GM19372 (cell line): ENCODE results near the gene KLF15.
A peak's percentile ranks its signal among the peaks of the same experiment; 100 is the strongest.

Source experiments
- ATAC-seq: cut with Tn5 transposase; IDR thresholded peaks from one replicate; pipeline ENCODE4 v1.9.1; 2021; ENCODE audit warnings: mild to moderate bottlenecking, low read depth, moderate library complexity; ENCODE audit not compliant: unreplicated experiment

Gene KLF15

DNA sequence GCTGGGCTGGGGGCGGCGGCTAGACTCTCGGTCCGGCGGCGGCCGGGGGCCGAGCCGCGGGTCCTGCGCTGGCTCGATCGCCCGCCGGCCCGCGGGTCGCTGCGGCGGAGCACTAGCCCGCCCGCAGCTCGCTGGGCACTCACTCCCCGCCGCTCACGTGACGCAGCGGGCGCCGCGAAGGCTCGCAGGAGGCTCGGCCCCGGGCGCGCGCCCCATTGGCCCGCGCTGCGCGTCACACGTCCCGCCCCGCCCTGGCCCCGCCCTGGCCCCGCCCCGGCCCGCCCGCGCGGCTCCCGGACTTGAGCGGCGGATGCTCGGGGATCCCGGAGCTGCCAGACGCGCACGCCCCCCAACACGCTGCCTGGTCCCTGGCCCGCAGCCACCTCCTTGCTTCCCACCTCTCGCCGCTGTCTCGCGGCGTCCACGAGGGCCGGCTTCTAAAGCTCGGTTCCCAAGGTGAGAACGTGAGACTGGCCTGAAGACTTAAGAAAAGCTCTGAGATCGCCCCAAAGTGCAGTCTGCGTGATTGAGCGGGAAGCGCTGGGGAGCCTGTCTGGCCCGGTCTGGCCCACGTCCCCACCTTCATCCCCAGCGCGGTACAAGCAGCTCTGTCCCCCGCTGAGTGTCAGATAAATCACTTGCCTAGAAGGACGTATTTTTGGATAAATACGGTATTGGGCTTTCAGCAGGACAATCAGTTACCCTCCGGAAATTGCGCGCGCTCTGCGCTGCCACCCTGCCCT, at the start of gene KLF15:
Gene KLF15 (minus strand): TSS at position 114 of the 743 bp plus-strand sequence. CDS start 4,486 bp downstream, outside the sequence.
- ATAC-seq: peak; percentile 86

DNA sequence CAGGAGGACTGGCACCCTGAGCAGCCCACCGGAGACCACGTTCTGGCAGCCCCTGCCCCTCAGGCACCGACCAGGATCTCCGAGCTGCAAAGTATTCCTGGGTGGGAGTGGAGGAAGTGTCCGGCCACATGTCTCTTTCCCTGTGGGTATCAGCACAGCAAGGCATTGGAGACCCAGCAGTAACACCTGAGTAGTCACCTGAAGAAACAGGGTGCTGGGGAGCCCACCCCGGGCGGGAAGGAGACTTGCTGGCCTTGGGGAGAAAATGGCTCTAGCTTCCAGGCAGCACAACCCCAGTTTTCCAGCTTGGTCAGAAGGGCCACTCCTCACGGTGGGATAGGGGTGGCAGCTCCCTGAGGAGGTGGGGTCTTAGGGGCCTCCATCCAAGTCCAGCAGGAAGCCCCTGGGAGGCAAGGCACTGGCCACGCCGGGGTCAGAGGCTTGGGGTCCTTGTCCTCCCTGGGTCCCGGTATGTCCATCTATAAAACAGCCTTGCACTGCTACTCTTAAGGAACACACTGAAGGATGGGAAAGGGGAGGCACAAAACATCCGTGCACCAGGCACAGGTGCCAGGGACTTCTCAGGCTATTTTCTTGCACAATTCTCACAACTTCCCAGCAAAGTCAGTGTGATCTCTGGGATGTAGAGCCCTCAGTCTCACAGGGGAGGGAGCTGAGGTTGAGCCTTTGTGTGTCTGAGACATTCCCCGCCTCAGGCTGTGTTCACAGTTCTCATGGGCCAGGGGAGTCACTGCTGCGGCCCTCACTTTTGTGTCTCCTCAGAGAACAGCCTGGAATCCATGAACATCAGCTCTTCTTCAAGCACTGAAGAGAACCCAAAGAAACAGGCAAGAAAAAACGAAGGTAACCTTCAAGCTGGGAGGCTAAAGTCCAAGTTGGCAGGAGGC, 49.4 kb upstream of the KLF15 start:
- no peak for ATAC-seq

DNA sequence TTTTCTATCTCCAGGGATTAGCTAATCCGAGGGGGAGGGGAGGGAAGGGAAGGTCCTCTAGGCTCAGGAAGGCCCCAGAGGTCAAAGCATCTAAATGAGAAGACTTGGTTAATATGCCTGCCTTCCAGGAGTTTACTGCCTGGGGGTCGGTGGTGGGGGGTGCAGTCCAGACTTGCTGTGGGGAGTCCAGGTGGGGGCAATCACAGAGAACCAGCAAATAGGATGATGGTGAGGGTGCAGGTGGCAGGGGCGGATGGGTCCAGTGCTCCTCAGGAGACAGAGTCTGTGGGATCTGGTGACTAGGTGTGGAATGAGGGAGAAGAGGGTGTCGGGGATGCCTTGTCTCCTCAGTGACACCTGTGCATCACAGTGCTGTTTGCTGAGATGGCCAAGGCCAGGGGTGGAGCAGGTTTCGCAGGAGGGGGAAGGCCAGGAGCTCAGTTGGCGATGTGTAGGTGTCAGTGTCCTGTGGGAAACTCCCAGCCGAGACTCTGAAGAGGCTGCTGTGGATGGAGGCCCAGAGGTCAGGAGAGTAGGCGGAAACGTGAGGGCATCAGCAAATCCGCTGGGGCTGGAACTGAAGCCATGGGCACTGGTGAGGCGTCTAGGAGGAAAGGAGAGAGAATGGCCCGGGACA, 45.6 kb upstream of the KLF15 start:
- ATAC-seq: no peak

DNA sequence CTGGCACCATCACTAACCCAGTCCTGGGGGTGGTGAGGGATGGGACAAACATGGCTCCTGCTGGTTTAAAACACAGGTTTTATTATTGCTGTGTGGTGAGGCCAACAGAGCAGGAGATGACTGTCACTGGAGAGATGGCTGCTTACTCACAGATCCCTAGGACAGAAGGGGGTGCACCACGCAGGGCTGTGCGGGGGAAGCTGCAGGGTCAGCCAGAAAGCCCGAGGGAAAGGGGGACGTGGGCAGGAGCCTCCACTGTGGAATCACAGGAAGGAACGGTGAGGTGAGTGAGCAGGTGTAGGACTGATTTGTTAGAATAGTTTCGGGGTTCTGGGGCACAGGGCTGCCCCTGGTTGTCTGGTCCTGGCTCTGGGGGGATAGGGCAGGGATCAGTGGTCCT, 45.0 kb upstream of the KLF15 start:
- ATAC-seq: no peak

DNA sequence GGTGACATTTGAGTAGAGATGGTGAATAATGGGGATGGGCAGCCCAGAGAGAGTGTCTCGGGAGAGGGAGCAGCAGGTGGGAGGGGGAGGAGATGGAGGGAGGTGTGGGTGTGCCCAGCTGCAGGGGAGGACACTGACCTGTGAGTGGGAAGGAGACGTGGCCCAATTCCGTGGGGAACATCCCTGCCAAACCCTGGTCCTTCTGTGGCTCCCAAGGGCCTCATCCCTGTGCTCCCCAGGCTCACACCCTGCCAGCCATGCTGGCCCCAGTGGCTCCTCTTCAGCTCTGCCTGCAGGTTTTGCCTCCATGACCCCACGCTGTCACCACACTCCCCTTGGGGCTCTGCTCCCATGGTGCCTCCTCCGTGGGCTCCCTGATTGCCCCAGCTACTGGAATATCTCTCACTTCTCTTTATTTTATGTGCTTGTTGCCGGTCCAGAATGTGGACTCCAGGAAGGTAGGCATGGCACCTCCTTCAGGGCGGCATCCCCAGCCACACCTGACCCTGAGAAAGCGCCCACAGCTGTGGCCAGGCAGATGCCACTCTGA, 44.5 kb upstream of the KLF15 start:
- ATAC-seq: no peak

DNA sequence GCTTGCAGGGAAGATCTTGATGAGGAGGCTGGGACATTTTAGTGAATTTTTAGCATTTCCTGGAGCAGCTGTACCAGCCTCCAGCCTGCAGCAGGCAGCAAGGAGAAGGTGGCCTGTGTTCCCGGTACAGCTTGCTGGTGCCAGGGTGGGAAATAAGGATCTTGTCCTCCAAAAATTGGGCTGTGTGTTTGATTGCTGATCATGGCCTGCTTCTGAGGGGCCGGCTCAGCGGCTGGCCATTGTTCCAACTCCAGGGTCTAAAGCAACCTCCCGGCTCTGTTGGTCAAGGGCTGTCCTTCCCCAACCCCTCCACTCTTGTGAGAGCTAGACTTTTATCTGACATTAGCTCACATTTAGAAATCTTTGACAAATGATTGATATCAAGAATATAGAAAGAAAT, 42.5 kb upstream of the KLF15 start:
- no peak for ATAC-seq

DNA sequence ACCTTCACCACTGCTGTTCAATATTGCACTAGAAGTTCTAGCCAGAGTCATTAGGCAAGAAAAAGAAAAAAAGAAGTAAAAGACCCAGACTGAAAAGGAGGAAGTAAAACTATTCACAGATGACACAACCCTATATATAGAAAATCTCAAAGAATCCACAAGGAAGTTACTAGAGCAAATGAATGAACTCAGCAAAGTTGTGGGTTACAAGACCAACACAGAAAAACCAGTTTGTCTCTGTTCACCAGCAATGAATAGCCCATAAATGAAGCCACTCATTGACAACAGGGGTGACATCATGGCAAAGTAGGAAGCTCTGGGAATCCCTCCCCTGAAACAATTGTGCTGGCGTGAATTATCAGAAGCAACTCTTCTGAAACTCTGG, 42.1 kb upstream of the KLF15 start:
- ATAC-seq: no peak

DNA sequence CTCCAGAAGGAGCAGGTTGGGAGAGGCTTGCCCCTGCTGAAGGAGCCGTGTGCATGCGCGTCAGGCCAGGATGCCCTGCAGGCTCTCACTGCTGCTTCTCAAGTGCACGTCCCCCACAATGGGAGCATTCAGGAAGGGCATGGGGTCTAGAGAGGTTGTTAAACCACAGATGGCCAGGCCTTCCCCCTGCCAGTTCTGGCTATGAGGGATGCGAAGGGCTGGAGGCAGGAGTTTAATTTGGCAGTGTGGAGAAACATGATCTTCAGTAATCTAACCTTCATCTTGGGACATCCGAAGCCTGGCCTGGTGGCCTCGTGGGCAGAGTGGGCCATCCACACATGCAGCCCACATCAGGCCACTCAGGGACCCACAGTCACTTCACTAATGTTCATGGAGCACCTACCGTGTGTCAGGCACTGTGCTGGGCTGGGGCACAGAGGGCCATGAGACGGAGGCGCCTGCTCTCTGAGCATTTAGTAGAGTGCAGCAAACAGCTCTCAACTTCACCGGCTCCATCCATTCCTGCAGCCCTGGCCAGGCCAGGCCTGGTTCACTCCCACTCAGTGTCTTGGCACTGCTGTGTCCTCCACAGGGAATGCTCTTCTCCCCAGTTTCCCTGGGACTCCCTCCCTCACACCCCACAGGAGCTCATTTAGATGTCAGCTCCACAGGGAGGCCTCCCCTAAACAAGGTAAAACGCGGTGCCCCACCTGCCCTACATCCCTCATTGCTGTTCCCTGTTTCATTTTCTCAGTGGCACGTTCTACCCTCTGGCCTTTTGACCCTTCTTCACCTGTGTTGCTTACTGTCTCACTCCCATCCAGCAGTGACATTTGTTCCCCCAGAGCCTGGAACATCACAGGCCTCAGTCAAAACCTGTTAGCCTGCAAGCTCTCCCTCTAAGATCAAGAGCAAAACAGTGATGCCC, 41.5 kb upstream of the KLF15 start:
- ATAC-seq: no peak

DNA sequence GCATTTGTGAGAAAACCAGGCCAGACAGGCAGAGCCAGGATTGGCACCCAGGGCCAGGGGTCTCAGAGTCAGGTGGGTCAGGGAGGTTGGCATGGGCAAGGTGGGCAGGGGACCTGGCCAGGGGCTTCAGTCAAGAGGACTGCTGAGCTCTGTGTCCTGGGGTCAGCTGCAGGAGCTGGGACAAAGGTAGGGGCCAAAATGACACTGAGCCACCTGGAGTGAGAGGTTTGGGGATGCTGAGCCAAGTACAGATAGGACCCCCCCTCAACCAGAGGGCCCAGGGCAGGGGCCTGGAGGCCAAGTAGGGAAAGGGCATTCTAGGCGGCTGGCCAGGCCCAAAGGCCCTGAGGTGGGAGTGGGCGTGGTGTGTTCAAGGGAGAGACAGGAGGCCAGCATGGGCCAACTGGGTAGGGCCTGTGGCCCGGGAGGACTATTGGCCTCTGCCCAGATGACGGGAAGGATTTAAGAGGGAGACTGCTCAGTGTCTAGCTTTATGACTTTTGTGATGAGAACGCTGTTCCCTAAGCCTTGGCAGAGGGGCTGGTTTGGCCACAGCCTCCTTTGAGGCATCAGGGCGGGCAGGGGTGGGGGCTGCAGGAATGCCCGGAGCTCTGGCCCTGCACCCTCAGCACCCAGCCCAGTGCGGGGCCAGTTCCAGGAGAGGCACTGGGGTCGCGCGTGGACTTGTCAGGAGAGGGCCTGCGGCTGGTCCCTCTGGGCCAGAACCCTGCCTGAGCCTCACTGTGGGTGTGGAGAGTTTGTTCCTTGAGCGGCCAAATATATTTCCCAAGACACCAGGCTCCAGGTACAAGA, 40.6 kb upstream of the KLF15 start:
- ATAC-seq: no peak

DNA sequence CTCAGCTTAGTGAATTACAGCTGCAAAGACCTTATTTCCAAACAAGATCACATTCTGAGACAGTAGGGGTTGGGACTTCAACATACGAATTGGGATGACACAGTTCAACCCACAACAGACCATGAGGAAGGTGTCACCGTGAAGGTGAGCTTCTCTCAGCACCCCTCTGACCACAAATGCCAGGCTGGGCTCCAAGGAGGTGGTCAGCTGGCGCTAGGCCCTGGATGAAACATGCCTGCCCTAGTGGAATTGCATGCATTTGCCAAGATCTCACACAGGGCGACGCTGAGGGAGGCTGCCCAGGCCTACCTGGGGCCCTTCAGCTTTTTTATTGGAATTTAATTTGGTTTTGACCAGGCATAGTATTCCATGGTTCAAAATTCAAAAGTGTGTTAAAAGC, 39.3 kb upstream of the KLF15 start:
- no peak for ATAC-seq

DNA sequence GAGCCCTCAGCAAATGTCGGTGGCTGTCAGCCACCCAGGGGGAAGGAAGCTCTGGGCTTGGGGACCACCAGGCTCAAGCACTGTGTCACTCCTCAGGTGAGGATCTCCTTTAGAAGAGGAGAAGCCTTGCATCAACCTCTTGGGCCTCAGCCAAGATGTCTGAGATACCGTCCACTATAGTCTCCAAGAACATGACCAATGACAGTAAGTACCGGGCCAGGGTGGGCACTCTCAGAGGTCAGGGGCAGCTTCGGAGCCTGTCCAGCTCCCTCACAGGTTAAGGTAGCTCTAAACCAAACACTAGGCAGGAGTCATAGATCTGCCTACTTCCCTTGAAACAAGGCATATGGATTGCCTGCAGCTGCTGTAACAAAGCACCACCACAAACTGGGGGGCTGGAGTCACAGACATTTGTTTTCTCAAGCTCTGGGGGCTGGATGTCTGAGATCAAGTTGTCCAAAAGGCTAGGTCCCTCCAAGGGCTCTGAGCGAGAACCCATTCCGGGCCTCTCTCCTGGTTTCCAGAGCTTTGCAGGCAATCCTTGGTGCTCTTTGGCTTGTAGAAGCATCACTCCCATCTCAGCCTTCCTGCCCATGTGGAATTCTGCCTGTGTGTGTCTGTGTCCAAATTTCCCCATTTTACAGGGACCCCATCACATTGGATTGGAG, 38.8 kb upstream of the KLF15 start:
- no peak for ATAC-seq

DNA sequence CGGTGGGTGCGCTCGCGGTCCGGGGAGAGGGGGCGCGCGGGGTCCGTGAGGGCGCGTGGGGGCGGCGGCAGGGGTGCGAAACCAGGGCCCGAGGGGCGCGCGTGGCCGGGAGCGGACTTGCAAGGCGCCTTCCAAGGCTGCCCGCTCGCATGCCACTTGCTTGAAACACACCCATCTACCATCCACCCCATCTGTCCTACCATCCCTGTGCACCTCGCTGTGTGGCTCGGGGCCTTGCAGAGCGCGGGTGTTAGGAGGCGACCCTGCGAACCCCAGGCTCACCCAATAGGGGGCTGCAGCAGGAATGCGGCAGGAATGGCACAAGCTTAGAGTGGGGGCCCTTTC, 37.7 kb upstream of the KLF15 start:
- ATAC-seq: no peak

DNA sequence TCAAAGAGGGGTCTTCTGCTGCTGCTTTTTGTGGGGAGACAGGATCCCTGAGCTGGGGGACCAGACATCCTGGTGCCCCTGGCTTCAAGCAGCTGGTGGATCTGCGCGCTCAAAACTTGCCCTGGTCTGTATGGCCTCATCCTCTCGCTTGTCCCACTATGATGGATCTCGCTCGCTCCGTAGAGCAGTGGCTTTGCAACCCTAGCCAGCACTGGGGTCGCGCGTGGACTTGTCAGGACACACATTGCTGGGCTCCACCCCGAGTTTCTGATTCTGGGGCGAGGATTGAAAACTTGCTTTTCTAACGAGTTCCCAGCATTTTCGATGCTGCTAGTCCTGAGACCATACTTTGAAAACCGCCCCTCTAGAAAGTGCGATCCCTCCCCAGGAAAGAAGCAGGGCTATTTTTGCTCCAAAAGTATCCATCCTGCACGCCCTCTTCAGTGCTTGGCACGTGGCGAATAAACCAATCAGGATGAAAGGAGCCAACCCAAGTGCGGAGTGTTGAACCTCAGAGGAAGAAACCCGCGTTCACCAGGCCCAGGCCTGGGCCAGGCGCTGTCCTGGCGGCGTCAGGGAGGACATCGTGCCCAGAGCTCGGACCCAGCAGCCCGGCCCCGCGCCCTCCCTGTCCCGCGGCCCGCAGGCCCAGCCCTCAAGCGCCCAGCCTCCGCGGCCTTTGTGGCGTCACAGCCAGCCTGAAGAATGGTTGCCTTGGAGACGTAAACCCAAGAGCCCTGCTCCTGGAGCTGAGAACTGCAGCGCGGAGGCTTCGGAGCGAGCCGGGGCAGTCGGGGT, 37.2 kb upstream of the KLF15 start, which contains the start of gene CFAP100:
Gene CFAP100 (plus strand): TSS at position 731 of the 798 bp plus-strand sequence. CDS start 1,092 bp downstream, outside the sequence.
- ATAC-seq: no peak

DNA sequence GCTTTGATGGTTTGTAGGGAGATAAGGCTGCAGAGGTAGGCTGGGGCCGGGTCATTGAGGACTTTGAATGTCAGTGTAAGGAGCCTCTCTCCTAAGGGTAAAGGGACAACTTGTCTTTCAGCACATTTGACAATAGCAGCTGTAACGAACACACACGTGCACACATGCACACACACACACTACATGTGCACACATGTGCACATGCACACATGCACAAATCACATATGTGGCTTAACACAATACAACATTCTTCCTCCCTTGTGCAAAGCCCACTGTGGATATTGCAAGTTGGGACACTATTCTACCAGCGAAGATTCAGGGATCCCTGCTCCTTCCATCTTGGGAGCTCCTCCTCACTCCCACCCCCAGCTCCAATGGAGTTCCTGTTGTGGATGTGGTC, 36.4 kb upstream of the KLF15 start:
- no peak for ATAC-seq

DNA sequence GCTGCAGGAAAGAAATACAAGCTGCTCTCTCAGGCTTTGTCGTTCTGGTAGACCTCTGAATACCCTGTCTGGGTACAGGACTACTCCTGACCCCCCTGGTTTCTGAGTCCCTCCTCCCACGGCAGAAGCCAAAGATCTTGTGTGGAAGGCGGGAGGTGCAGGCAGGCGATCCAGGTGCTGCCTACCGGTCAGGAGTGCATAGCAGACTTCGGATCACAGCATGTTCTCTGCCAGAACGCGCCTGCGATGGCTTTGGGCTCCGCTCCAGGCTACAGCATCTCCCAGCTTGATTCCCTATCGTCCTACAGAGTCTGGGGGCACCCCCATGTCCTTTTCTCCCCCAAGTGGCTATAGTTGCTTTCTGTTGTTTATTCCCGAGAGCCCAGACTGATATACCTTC, 35.0 kb upstream of the KLF15 start:
- no peak for ATAC-seq

DNA sequence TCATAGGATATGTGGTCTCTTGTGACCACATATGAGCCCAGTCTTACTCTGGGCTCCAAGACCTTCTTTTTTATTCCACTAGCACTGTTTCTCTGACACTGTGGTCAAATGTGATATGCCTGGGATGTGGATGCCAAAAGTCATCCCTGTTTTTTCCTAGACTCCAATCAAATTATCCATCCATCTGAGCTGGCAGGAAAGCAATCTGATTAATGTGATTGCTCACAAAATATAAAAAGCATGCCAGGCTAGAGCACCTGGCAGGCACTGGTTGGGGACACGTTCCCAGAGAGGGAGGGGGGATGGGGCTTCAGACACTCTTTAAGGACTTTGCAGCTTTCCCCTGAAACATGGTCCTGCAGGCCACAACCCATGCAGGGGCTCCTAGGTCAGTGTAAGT, 34.4 kb upstream of the KLF15 start:
- no peak for ATAC-seq

DNA sequence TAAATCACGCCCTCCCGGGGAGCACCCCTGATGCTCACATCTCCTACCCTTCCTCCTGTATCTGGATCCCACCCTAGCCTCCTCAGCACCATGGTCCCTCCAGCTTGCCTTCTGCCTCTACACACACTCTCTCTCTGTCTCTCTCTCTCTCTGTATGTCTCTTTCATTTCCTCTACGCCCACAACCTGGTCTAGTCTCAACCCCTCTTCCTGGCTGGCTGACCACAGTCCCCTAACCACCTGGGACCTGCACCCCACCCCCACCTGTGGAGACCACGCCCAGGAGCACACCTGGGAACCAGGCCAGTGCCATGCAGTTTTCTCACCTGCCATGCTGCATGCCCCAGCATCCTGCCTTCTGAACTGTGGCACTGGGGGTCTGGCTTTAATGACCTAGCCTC, 33.5 kb upstream of the KLF15 start:
- no peak for ATAC-seq

DNA sequence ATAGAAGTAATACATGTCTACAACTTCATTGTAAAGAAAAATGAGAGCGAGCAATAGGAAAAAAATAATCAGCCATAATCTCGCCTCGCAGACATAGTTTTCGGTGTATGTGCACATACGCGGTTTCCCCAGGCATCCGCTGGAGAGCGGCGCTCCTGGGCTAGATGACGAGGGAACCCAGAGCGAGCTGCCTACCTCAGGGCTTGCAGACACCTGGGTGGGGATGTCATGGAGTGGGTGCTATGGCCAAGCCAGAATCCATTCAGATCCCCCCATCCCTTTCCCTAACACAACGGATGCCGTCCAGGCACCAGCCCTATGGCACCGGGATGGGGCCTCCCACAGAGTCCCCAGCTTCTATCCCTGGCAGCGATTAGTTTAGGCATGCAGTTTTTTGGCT, 33.0 kb upstream of the KLF15 start:
- ATAC-seq: no peak
